H9 (cell line): ENCODE results near the gene ATP13A1. TPM values are rescaled to one million over a fixed set of nuclear protein-coding genes. Genes with fewer than 3 reads are reported as not detected.

Experiments used
- DNase-seq: peaks from one replicate; pipeline ENCODE4 v3.0.0-alpha.2; 2017
- H2AFZ ChIP-seq: one replicate; pipeline ENCODE4 v1.6.1; 2013; ENCODE audit warnings: mild to moderate bottlenecking, low read length, control low read depth, moderate library complexity
- H2AK5ac ChIP-seq: 2 replicates; pipeline ENCODE4 v1.6.1; 2013; ENCODE audit warnings: low read length, control low read depth, mixed read lengths; ENCODE audit not compliant: insufficient read length
- H2BK120ac ChIP-seq: one replicate; pipeline ENCODE4 v1.6.1; 2013; ENCODE audit warnings: low read depth, mild to moderate bottlenecking, low read length, control low read depth, inconsistent platforms; ENCODE audit not compliant: poor library complexity, severe bottlenecking
- H2BK12ac ChIP-seq: 2 replicates; pipeline ENCODE4 v1.6.1; 2013; ENCODE audit warnings: low read length, control low read depth, mixed read lengths, low read depth; ENCODE audit not compliant: insufficient read length
- H2BK15ac ChIP-seq: 2 replicates; pipeline ENCODE4 v1.6.1; 2013; ENCODE audit warnings: low read depth, low read length, control low read depth
- H2BK20ac ChIP-seq: one replicate; pipeline ENCODE4 v1.6.1; 2013; ENCODE audit warnings: low read depth, mild to moderate bottlenecking, low read length, control low read depth, inconsistent platforms; ENCODE audit not compliant: poor library complexity, severe bottlenecking
- H2BK5ac ChIP-seq: 2 replicates; pipeline ENCODE4 v1.6.1; 2013; ENCODE audit warnings: low read length, control low read depth, mixed read lengths; ENCODE audit not compliant: insufficient read length
- H3K14ac ChIP-seq: 2 replicates; pipeline ENCODE4 v1.6.1; 2013; ENCODE audit warnings: low read length, control low read depth; ENCODE audit not compliant: insufficient read depth
- H3K18ac ChIP-seq: 2 replicates; pipeline ENCODE4 v1.6.1; 2013; ENCODE audit warnings: low read depth, mild to moderate bottlenecking, mixed read lengths, low read length, control low read depth; ENCODE audit not compliant: insufficient read length
- H3K23ac ChIP-seq: 2 replicates; pipeline ENCODE4 v1.6.1; 2013; ENCODE audit warnings: low read length, control low read depth, mixed read lengths, low read depth; ENCODE audit not compliant: insufficient read length
- H3K23me2 ChIP-seq: 2 replicates; pipeline ENCODE4 v1.6.1; 2013; ENCODE audit warnings: low read depth, mild to moderate bottlenecking, mixed read lengths, low read length, control low read depth; ENCODE audit not compliant: insufficient read length, poor library complexity, severe bottlenecking
- H3K27ac ChIP-seq: 2 replicates; pipeline ENCODE4 v1.5.1; 2013; ENCODE audit warnings: low read length, control low read depth, mixed read lengths, low read depth; ENCODE audit not compliant: insufficient read length
- H3K27me3 ChIP-seq: 2 replicates; pipeline ENCODE4 v1.6.1; 2013; ENCODE audit warnings: low read length, control low read depth, inconsistent platforms; ENCODE audit not compliant: insufficient read depth
- H3K4ac ChIP-seq: 2 replicates; pipeline ENCODE4 v1.6.1; 2013; ENCODE audit warnings: low read depth, mild to moderate bottlenecking, control low read depth, inconsistent platforms, low read length, moderate library complexity
- H3K4me1 ChIP-seq: 2 replicates; pipeline ENCODE4 v1.6.1; 2013; ENCODE audit warnings: low read length, control low read depth, inconsistent platforms; ENCODE audit not compliant: insufficient read depth
- H3K4me2 ChIP-seq: 2 replicates; pipeline ENCODE4 v1.6.1; 2013; ENCODE audit warnings: low read length, control low read depth, mixed read lengths; ENCODE audit not compliant: insufficient read length, insufficient read depth
- H3K56ac ChIP-seq: 2 replicates; pipeline ENCODE4 v1.6.1; 2013; ENCODE audit warnings: low read depth, mild to moderate bottlenecking, mixed read lengths, low read length, control low read depth; ENCODE audit not compliant: insufficient read length
- H3K79me1 ChIP-seq: 2 replicates; pipeline ENCODE4 v1.6.1; 2013; ENCODE audit warnings: low read depth, mild to moderate bottlenecking, moderate library complexity, low read length, control low read depth, inconsistent platforms; ENCODE audit not compliant: insufficient read depth, poor library complexity, severe bottlenecking
- H3K79me2 ChIP-seq: 2 replicates; pipeline ENCODE4 v1.6.1; 2013; ENCODE audit warnings: low read length, control low read depth, inconsistent platforms; ENCODE audit not compliant: insufficient read depth
- H3K9ac ChIP-seq: 2 replicates; pipeline ENCODE4 v1.6.1; 2013; ENCODE audit warnings: low read length, control low read depth, mixed read lengths; ENCODE audit not compliant: insufficient read length; ENCODE audit errors: extremely low read depth
- H3K9me3 ChIP-seq: one replicate; pipeline ENCODE4 v1.6.1; 2013; ENCODE audit warnings: low read depth, low read length, inconsistent platforms; ENCODE audit not compliant: control insufficient read depth
- H3T11ph ChIP-seq: one replicate; pipeline ENCODE4 v1.6.1; 2013; ENCODE audit warnings: mild to moderate bottlenecking, low read length, control low read depth, inconsistent platforms
- H4K20me1 ChIP-seq: one replicate; pipeline ENCODE4 v1.6.1; 2013; ENCODE audit not compliant: control insufficient read depth, insufficient read length, insufficient read depth
- H4K5ac ChIP-seq: 2 replicates; pipeline ENCODE4 v1.6.1; 2013; ENCODE audit warnings: low read depth, mild to moderate bottlenecking, mixed read lengths, low read length, control low read depth; ENCODE audit not compliant: insufficient read length
- H4K8ac ChIP-seq: replicated peaks from 2 replicates; pipeline ENCODE4 v1.6.1; 2013; ENCODE audit warnings: low read length, control low read depth, mixed read lengths, low read depth; ENCODE audit not compliant: insufficient read length
- H4K91ac ChIP-seq: 2 replicates; pipeline ENCODE4 v1.6.1; 2013; ENCODE audit warnings: low read depth, mild to moderate bottlenecking, moderate library complexity, mixed read lengths, low read length, control low read depth; ENCODE audit not compliant: insufficient read length
- H3K27ac Mint-ChIP-seq, 3 experiments: 2 replicates in 2 of 3; 3 replicates in 1 of 3; pipeline ENCODE4 v1.8.0; 2020 to 2021; ENCODE audit warnings: mixed read lengths in 3 of 3, mild to moderate bottlenecking in 1 of 3, moderate library complexity in 1 of 3
- H3K27me3 Mint-ChIP-seq: 2 replicates; pipeline ENCODE4 v1.8.0; 2021; ENCODE audit warnings: low read depth, mild to moderate bottlenecking, moderate library complexity, mixed read lengths
- H3K36me3 Mint-ChIP-seq, 3 experiments: 2 replicates in 2 of 3; 3 replicates in 1 of 3; pipeline ENCODE4 v1.8.0; 2020 to 2021; ENCODE audit warnings: low read depth in 3 of 3, mixed read lengths in 3 of 3; ENCODE audit not compliant: insufficient read depth in 1 of 3
- H3K4me1 Mint-ChIP-seq, 2 experiments: 2 replicates each; pipeline ENCODE4 v1.8.0; 2020; ENCODE audit warnings: mixed read lengths in 2 of 2
- H3K4me3 Mint-ChIP-seq, 2 experiments: 2 replicates in 1 of 2; 3 replicates in 1 of 2; pipeline ENCODE4 v1.8.0; 2020 to 2021; ENCODE audit warnings: mild to moderate bottlenecking in 2 of 2, mixed read lengths in 2 of 2, moderate library complexity in 1 of 2
- H3K9me3 Mint-ChIP-seq, 2 experiments: 2 replicates in 1 of 2; 3 replicates in 1 of 2; pipeline ENCODE4 v1.8.0; 2020; ENCODE audit warnings: mild to moderate bottlenecking in 2 of 2, mixed read lengths in 2 of 2, moderate library complexity in 1 of 2
- CTCF ChIP-seq: fragments of 200-600 bp; sonication (generic); conservative IDR thresholded peaks from 3 replicates; pipeline ENCODE4 v1.8.0; 2021; ENCODE audit warnings: antibody characterized with exemption, mild to moderate bottlenecking
- WGBS: extraction: QIAGEN DNeasy Blood & Tissue Kit; methylation state at CpG from one replicate; pipeline ENCODE4 v1.1.7; 2013; ENCODE audit warnings: missing lambda C conversion rate, low lambda C conversion rate, mixed read lengths; ENCODE audit not compliant: insufficient read length; ENCODE audit errors: extremely low coverage; 5-methylcytosine and 5-hydroxymethylcytosine counted together
- total RNA-seq: library from RNA; stranded (reverse); gene quantifications from 2 replicates; pipeline ENCODE4 v1.2.1, GENCODE V29; 2021

The ATP13A1 gene
- total RNA-seq, 1 experiment from 2014 or later, result 67.8 TPM

DNA sequence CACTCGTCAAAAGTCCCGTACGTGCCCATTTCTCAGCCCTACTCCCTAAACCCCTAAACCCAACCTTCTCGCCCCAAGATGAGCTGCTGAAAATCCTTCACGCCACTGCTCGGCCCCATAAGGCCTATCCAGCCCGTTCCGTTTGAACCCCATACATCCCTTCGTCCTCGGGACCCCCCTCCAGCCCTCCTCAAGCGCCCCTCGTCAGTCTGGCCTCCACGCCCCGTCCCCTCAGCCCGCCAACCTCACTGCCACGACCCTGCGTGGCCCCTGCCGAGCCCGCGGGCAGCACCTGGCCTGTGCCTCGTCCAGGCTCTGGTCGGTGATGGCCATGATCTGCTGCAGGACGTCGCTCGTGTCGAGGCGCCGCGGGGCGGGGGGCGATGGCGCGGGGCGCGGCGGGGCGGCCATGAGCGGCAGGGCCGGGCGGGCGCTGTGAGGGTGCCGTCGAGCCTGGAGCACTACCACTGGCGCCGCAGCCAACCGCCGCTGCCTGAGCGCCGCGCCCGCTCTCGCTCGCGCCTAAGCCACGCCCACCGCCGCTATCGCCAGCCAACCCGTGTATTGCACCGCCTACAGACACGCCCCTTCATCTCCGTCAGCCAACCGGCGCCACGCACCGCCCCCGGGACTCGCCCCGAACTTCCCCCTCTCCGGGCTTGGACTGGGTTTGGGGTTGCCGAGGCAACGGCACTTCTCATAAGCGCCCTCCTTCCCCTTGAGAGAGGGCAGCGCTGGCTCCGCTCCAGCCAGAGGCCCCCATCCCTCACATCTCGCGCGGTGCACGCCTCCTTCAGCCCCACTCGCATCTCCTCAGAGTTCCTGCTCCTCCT, 45.0 kb downstream of the ATP13A1 start, which contains the start of gene PBX4:
Gene PBX4, minus strand, starts transcription at position 469 of the 833 bp plus-strand sequence. Its CDS starts 58 bp downstream, at position 411.
- H3K4me2 ChIP-seq, result peak within 1 kb of the TSS; percentile 48
- H3K27ac ChIP-seq, result no peak within 1 kb of the TSS

More for the DNA sequence above, 45.0 kb downstream of the ATP13A1 start, which contains the start of gene PBX4:
- Histone ChIP-seq H3K79me1 (no peaks in the 10 kb centered on the region), H3K18ac (peak within 1 kb of the TSS; percentile 44), H3K4me1 (no peaks in the 10 kb centered on the region), H3K56ac (no peak within 1 kb of the TSS), H4K91ac (no peak within 1 kb of the TSS), H3K23me2 (peaks cover 8% of the 10 kb centered on the region), H3K4ac (no peak within 1 kb of the TSS), H2BK5ac (no peak within 1 kb of the TSS), H3T11ph (no peak within 1 kb of the TSS), H2AK5ac (no peak within 1 kb of the TSS), H3K23ac (no peak within 1 kb of the TSS), H3K27me3 (no peaks in the 10 kb centered on the region; the same call in 1 of the 2 replicates), H2BK12ac (no peak within 1 kb of the TSS), H3K9me3 (no peaks in the 10 kb centered on the region), H4K8ac (no peak within 1 kb of the TSS), H4K20me1 (no peaks in the 10 kb centered on the region), H2BK20ac (no peak within 1 kb of the TSS), H3K9ac (no peak within 1 kb of the TSS), H2AFZ (no peak within 1 kb of the TSS), H4K5ac (no peak within 1 kb of the TSS), H3K14ac (peak within 1 kb of the TSS; percentile 69; the same call in 1 of the 2 replicates), H2BK15ac (no peak within 1 kb of the TSS), H3K79me2 (no peaks in the 10 kb centered on the region), H2BK120ac (no peak within 1 kb of the TSS)
- Mint-ChIP-seq H3K9me3 (no peaks in the 10 kb centered on the region), H3K27ac (peak within 1 kb of the TSS in 2 of 3 experiments; percentile 70 to 83; a peak in 3 of 7 replicates), H3K27me3 (peaks cover 25% of the 10 kb centered on the region), H3K4me1 (peaks cover 12 to 19% of the 10 kb centered on the region in 2 experiments), H3K36me3 (peaks cover 3 to 7% (median 6%) of the 10 kb centered on the region in 3 experiments; a peak in 6 of 7 replicates), H3K4me3 (peak within 1 kb of the TSS; percentile 60 to 86)
- TF ChIP-seq CTCF, result no peak
- no CpG with 5 or more reads among the region's 80 CpGs for WGBS
- DNase-seq, result peak; percentile 98
